Stomach (tissue), 9 donors: Measurements from ENCODE around the gene LHFPL6. TPM values are rescaled to one million over a fixed set of nuclear protein-coding genes. Genes with fewer than 3 reads are reported as not detected.

ENCODE experiments used
- DNase-seq, 2 donors: peaks; one replicate each; pipeline versions ENCODE4 v3.0.0 to v3.0.0-alpha.2; 2013 to 2019
- H3K27ac ChIP-seq, 5 donors: fragments of 200-600 bp in 4 of 5; sonication (generic) in 4 of 5; one replicate each; pipeline ENCODE4 v1.5.1; 2013 to 2019; ENCODE audit warnings: mild to moderate bottlenecking in 1 of 5, moderate library complexity in 1 of 5
- H3K27me3 ChIP-seq, 3 donors: fragments of 200-600 bp; sonication (generic); one replicate each; pipeline ENCODE4 v1.5.1; 2017 to 2019; ENCODE audit warnings: mixed run types in 1 of 3
- H3K36me3 ChIP-seq, 4 donors: fragments of 200-600 bp; sonication (generic); 1 replicate in 3 of 4; 2 replicates in 1 of 4; pipeline ENCODE4 v1.5.1; 2016 to 2019
- H3K4me1 ChIP-seq, 4 donors: fragments of 200-600 bp; sonication (generic); one replicate each; pipeline ENCODE4 v1.5.1; 2016 to 2019
- H3K4me3 ChIP-seq, 4 donors: fragments of 200-600 bp; sonication (generic) in 3 of 4; one replicate each; pipeline ENCODE4 v1.5.1; 2016 to 2019; ENCODE audit warnings: mild to moderate bottlenecking in 1 of 4
- H3K9me3 ChIP-seq, 4 donors: fragments of 200-600 bp; sonication (generic); one replicate each; pipeline ENCODE4 v1.5.1; 2016 to 2019
- CTCF ChIP-seq, 7 experiments: fragments of 450-650 bp in 4 of 7; fragments of 200-600 bp in 3 of 7; sonication (generic) in 3 of 7; IDR thresholded peaks; one replicate each; pipeline ENCODE4 v1.5.1; 2016 to 2019; ENCODE audit warnings: antibody characterized with exemption in 7 of 7, control low read depth in 2 of 7, mild to moderate bottlenecking in 1 of 7
- EP300 ChIP-seq: sonication (generic); formaldehyde crosslinking; IDR thresholded peaks from one replicate; pipeline ENCODE4 v1.6.1; 2017; ENCODE audit warnings: antibody characterized with exemption
- POLR2A ChIP-seq, 4 donors: fragments of 450-650 bp; IDR thresholded peaks; one replicate each; pipeline ENCODE4 v1.6.1; 2016; ENCODE audit warnings: antibody characterized with exemption in 4 of 4, control low read depth in 2 of 4, mild to moderate bottlenecking in 1 of 4, moderate library complexity in 1 of 4
- POLR2AphosphoS5 ChIP-seq, 3 donors: sonication (generic); formaldehyde crosslinking; IDR thresholded peaks; one replicate each; pipeline ENCODE4 v1.6.1; 2016; ENCODE audit warnings: antibody characterized with exemption in 3 of 3
- WGBS, 5 donors: extraction: QIAGEN DNeasy Blood & Tissue Kit in 3 of 5; methylation state at CpG; one replicate each; pipeline versions ENCODE4 v1.1.5 to v1.1.7; 2013 to 2018; 5-methylcytosine and 5-hydroxymethylcytosine counted together
- intact Hi-C: fragments of 100-400 bp; cut with DNase I; formaldehyde crosslinking; loops from one replicate; pipeline ENCODE4 v1.15.1; 2023; ENCODE audit warnings: low total_unique reads
- polyA plus RNA-seq, 3 donors: library from polyadenylated mRNA; stranded (reverse); fragments of 200-250 nt; gene quantifications; one replicate each; pipeline ENCODE4 v1.2.3, GENCODE V29; 2013
- total RNA-seq, 5 donors: library from RNA; depleted of rRNA; stranded (reverse); fragments of >200 nt; gene quantifications; one replicate each; pipeline versions ENCODE4 v1.1.0 to v1.2.3, GENCODE V29; 2014 to 2016
- donor health status: healthy with polysubstance abuse.
- donor health status: Bipolar disorder and iron deficiency.
- donor health status: healthy.

Gene LHFPL6
- total and polyA plus RNA-seq, 8 donors = 4.7 to 53.6 (median 10.9) TPM

DNA sequence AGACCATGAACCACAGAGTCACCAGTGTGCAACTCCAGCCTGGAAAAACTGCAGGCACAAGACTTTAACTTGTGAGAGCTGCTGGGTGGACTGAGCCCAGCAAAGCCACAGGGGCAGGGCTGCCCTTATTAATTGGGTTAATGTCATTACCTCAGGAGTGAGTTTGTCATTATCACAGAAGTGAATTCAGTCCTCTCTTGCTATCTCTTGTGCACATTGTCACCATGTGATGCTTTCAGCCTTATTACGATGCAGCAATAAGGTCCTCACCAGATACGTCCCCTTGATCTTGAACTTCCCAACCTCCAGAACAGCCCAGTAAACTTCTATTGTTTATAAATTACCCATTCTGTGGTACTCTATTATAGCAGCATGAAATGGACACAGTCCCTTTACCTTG lies 158.1 kb downstream of the LHFPL6 start:
- DNase-seq = no peak
- WGBS, 5 donors = 90 to 98% (median 94%) methylated on average over 2 of the region's 2 CpGs
- TF ChIP-seq POLR2AphosphoS5 (IDR thresholded peaks at IDR 0.05) = no peak
- no peak for TF ChIP-seq EP300
- TF ChIP-seq POLR2A (IDR thresholded peaks at IDR 0.05) = no peak
- TF ChIP-seq CTCF (IDR thresholded peaks at IDR 0.05) = no peak
- Histone ChIP-seq H3K36me3 (no peaks in the 10 kb centered on the region), H3K9me3 (no peaks in the 10 kb centered on the region), H3K4me3 (no peak overlapping the region), H3K27me3 (no peaks in the 10 kb centered on the region), H3K4me1 (peaks cover 0 to 6% (median 0%) of the 10 kb centered on the region in 4 donors), H3K27ac (no peak overlapping the region)
- intact Hi-C loops = no loop called here

- Histone ChIP-seq H3K9me3 (peaks cover 0 to 9% (median 8%) of the 10 kb centered on the region in 4 donors), H3K4me3 (no peak overlapping the region), H3K4me1 (no peaks in the 10 kb centered on the region), H3K36me3 (no peaks in the 10 kb centered on the region), H3K27ac (no peak overlapping the region), H3K27me3 (no peaks in the 10 kb centered on the region)
- TF ChIP-seq POLR2AphosphoS5 (IDR thresholded peaks at IDR 0.05) = no peak
- TF ChIP-seq CTCF (IDR thresholded peaks at IDR 0.05) = no peak
- TF ChIP-seq POLR2A (IDR thresholded peaks at IDR 0.05) = no peak
- no peak for TF ChIP-seq EP300
- no peak for DNase-seq
- 52 to 74% (median 62%) methylated on average over 1 of the region's 1 CpG for WGBS, 5 donors
- intact Hi-C loops = no loop called here
Observed at GRCh38 chr13:39433651-39434050, 169.3 kb downstream of the LHFPL6 start.

DNA sequence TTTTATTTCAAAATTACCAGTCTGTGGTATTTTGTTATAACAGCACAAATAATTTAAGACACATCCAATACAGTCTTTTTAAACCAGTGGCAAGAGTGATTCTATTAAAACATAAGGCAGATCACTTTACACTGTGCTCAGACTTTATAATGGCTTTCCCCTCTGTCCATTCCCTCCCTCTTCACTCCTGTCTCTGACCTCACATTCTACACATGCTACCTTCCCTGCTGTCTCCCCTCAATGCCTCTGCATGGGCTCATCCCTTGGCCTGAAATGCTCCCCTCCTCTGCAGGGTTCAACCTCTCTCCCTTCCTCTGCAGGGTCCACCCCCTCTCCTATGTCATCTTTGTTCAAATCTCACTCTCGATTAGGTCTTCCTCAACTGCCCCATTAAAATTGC lies 170.8 kb downstream of the LHFPL6 start:
- no peaks in the 10 kb centered on the region for H3K4me1 ChIP-seq
- DNase-seq = no peak
- 69 to 94% (median 86%) methylated on average over 1 of the region's 1 CpG for WGBS, 5 donors
- H3K27ac ChIP-seq = no peak overlapping the region
- TF ChIP-seq POLR2AphosphoS5 (IDR thresholded peaks at IDR 0.05) (no peak), EP300 (no peak), CTCF (IDR thresholded peaks at IDR 0.05) (no peak), POLR2A (IDR thresholded peaks at IDR 0.05) (no peak)
- H3K36me3 ChIP-seq = no peaks in the 10 kb centered on the region
- intact Hi-C loops = no loop called here
- H3K4me3 ChIP-seq = no peak overlapping the region
- no peaks in the 10 kb centered on the region for H3K27me3 ChIP-seq
- no peaks in the 10 kb centered on the region for H3K9me3 ChIP-seq

- no peak for DNase-seq
- no peak overlapping the region for H3K4me3 ChIP-seq
- H3K27ac ChIP-seq = no peak overlapping the region
- H3K36me3 ChIP-seq = no peaks in the 10 kb centered on the region
- 87 to 95% (median 90%) methylated on average over 5 of the region's 5 CpGs for WGBS, 5 donors
- H3K27me3 ChIP-seq = no peaks in the 10 kb centered on the region
- H3K4me1 ChIP-seq = no peaks in the 10 kb centered on the region
- intact Hi-C loops = no loop called here
- TF ChIP-seq EP300 (no peak), POLR2A (IDR thresholded peaks at IDR 0.05) (no peak), CTCF (IDR thresholded peaks at IDR 0.05) (no peak), POLR2AphosphoS5 (IDR thresholded peaks at IDR 0.05) (no peak)
- H3K9me3 ChIP-seq = no peaks in the 10 kb centered on the region
Observed at GRCh38 chr13:39422845-39423565, 180.0 kb downstream of the LHFPL6 start.
